Epidermal melanocyte (primary cell): Measurements from ENCODE around the gene RRP12.
"Not testable (repeated sequence)": the region's sequence is repeated elsewhere in the genome, so short reads cannot be mapped to it uniquely, and the experiment has no call there.

Experiments used
- DNase-seq: peaks from one replicate; pipeline ENCODE4 v3.0.0; 2011; ENCODE audit warnings: low spot score; ENCODE audit not compliant: insufficient read length

The RRP12 gene

GRCh38 chr10:97367126-97367649, 34.0 kb downstream of the RRP12 start:
- no peak for DNase-seq

- DNase-seq = no peak
Observed at GRCh38 chr10:97366572-97366971, 34.6 kb downstream of the RRP12 start.

GRCh38 chr10:97365761-97366351, 35.3 kb downstream of the RRP12 start:
- no peak for DNase-seq

GRCh38 chr10:97363071-97363470, 38.1 kb downstream of the RRP12 start:
- no peak for DNase-seq

- no peak for DNase-seq
Observed at GRCh38 chr10:97362310-97363033, 38.7 kb downstream of the RRP12 start.

GRCh38 chr10:97361537-97361901, 39.6 kb downstream of the RRP12 start:
- DNase-seq = no peak

- no peak for DNase-seq
Observed at GRCh38 chr10:97360705-97361536, 40.2 kb downstream of the RRP12 start.

GRCh38 chr10:97358781-97359180, 42.4 kb downstream of the RRP12 start:
- no peak for DNase-seq

GRCh38 chr10:97358349-97358748, 42.8 kb downstream of the RRP12 start:
- DNase-seq = no peak

- DNase-seq = no peak
Observed at GRCh38 chr10:97356918-97357317, 44.2 kb downstream of the RRP12 start.

GRCh38 chr10:97356318-97356914, 44.7 kb downstream of the RRP12 start:
- peak; percentile 74 for DNase-seq

GRCh38 chr10:97355571-97355975, 45.6 kb downstream of the RRP12 start:
- DNase-seq = no peak

- DNase-seq = no peak
Observed at GRCh38 chr10:97353945-97354344, 47.2 kb downstream of the RRP12 start.

GRCh38 chr10:97349752-97350513, 51.2 kb downstream of the RRP12 start:
- DNase-seq = no peak

- no peak for DNase-seq
Observed at GRCh38 chr10:97347317-97347716, 53.8 kb downstream of the RRP12 start.

- not testable (repeated sequence) for DNase-seq
Observed at GRCh38 chr10:97343664-97344063, 57.5 kb downstream of the RRP12 start.

- DNase-seq = no peak
Observed at GRCh38 chr10:97341416-97341815, 59.7 kb downstream of the RRP12 start.

- no peak for DNase-seq
Observed at GRCh38 chr10:97338041-97338440, 63.1 kb downstream of the RRP12 start.

GRCh38 chr10:97336942-97337831, 64.0 kb downstream of the RRP12 start:
- no peak for DNase-seq

- DNase-seq = no peak
Observed at GRCh38 chr10:97336446-97336845, 64.7 kb downstream of the RRP12 start.
